ENCODE data around the gene FUCA1. TPM values are rescaled to one million over a fixed set of nuclear protein-coding genes. Genes with fewer than 3 reads are reported as not detected.

The FUCA1 gene
- total RNA-seq, 1 experiment from 2014 or later: 14.3 TPM

DNA sequence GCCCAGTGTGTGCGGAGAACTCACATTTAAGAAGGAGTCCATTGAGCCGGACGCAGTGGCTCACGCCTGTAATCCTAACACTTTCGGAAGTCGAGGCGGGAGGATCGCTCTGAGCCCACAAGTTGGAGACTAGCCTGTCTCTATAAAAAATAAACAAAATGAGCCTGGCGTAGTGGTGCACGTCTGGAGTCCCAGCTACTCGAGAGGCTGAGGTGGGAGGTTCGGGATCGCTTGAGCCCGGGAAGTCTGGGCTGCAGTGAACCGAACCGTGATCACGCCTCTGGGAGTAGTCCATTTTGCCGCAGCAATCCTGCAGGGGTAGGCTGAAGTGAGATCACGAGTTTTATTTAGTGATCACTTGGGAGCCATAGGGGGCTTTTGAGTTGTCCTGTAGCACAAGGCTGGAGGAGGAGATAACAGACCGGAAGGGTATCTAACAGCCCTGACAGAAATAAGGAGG is 497 bp upstream of the FUCA1 start:
- intact Hi-C loops (cut with micrococcal nuclease; ENCODE audit: unreplicated experiment): no loop called here
- H3K9me3 ChIP-seq (ENCODE audit: control insufficient read depth, insufficient read depth, low read depth, low read length): no peaks in the 10 kb centered on the region
- in situ Hi-C loops (cut with HindIII; ENCODE audit: low pct_unique_long_range_greater_than_20kb, low sequenced_read_pairs): no loop called here
- H3K27me3 ChIP-seq (ENCODE audit: control insufficient read depth, insufficient read depth, low read length): no peaks in the 10 kb centered on the region
- no TSS peak for BruUV-seq (replicated peaks)
- peak overlapping the region; percentile 66 to 71 for H3K4me3 ChIP-seq (ENCODE audit: low read depth in 2 of 2, low read length in 2 of 2)
- POLR2A ChIA-PET: no interaction called here
- CTCF ChIA-PET: no interaction called here
- DNase-seq (ENCODE audit: low read depth, low spot score) (no peak), ATAC-seq (peak; percentile 58)
- no peak for TF ChIP-seq SIN3A (IDR thresholded peaks at IDR 0.05; ENCODE audit: borderline replicate concordance, insufficient read depth, low read depth, low read length)
- TF ChIP-seq, protein P1, sequence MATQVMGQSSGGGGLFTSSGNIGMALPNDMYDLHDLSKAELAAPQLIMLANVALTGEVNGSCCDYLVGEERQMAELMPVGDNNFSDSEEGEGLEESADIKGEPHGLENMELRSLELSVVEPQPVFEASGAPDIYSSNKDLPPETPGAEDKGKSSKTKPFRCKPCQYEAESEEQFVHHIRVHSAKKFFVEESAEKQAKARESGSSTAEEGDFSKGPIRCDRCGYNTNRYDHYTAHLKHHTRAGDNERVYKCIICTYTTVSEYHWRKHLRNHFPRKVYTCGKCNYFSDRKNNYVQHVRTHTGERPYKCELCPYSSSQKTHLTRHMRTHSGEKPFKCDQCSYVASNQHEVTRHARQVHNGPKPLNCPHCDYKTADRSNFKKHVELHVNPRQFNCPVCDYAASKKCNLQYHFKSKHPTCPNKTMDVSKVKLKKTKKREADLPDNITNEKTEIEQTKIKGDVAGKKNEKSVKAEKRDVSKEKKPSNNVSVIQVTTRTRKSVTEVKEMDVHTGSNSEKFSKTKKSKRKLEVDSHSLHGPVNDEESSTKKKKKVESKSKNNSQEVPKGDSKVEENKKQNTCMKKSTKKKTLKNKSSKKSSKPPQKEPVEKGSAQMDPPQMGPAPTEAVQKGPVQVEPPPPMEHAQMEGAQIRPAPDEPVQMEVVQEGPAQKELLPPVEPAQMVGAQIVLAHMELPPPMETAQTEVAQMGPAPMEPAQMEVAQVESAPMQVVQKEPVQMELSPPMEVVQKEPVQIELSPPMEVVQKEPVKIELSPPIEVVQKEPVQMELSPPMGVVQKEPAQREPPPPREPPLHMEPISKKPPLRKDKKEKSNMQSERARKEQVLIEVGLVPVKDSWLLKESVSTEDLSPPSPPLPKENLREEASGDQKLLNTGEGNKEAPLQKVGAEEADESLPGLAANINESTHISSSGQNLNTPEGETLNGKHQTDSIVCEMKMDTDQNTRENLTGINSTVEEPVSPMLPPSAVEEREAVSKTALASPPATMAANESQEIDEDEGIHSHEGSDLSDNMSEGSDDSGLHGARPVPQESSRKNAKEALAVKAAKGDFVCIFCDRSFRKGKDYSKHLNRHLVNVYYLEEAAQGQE (IDR thresholded peaks at IDR 0.05; ENCODE audit: insufficient read depth in 1 of 2, low read depth in 2 of 2, low read length in 1 of 2): no peak
- no peak for TF ChIP-seq POLR2AphosphoS5 (IDR thresholded peaks at IDR 0.05; ENCODE audit: low read depth, low read length)
- no peak for TF ChIP-seq TCF7L2 (IDR thresholded peaks at IDR 0.05; ENCODE audit: low read depth, low read length)
- TF ChIP-seq, protein P2, sequence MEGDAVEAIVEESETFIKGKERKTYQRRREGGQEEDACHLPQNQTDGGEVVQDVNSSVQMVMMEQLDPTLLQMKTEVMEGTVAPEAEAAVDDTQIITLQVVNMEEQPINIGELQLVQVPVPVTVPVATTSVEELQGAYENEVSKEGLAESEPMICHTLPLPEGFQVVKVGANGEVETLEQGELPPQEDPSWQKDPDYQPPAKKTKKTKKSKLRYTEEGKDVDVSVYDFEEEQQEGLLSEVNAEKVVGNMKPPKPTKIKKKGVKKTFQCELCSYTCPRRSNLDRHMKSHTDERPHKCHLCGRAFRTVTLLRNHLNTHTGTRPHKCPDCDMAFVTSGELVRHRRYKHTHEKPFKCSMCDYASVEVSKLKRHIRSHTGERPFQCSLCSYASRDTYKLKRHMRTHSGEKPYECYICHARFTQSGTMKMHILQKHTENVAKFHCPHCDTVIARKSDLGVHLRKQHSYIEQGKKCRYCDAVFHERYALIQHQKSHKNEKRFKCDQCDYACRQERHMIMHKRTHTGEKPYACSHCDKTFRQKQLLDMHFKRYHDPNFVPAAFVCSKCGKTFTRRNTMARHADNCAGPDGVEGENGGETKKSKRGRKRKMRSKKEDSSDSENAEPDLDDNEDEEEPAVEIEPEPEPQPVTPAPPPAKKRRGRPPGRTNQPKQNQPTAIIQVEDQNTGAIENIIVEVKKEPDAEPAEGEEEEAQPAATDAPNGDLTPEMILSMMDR (IDR thresholded peaks at IDR 0.05): no peak; the same call in 1 of the 2 replicates
- no peaks in the 10 kb centered on the region for H3K36me3 ChIP-seq (ENCODE audit: control insufficient read depth, insufficient read depth, low read length)
- H3K27ac ChIP-seq (ENCODE audit: low read length): peak overlapping the region; percentile 30
- peaks cover 11% of the 10 kb centered on the region; the same call in 1 of the 2 replicates for H3K4me1 ChIP-seq (ENCODE audit: control insufficient read depth, insufficient read depth, low read length)

DNA sequence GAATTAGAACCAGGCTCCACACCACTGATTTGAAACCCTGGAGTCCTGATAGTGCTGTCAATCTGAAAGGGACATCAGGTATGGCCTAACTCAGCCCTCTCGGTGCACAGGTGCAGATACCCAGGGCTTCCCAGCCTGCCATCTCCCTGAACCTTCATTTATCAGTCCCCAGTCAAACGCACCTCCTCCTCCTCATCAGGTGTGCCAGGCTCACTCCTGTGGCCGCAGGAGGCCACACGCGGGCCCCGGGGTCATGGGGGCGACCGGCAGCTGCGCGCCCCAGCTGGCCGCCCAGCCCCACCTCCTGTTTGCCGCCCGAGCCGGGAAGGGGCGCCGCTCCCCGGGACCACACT is 572 bp downstream of the FUCA1 start:
- CTCF ChIA-PET: interaction anchor here (1.2 kb wide), 1 partner anchor 49 kb away, joined by 4 read pairs; no protein-coding TSS in a partner anchor
- Histone ChIP-seq H3K27ac (ENCODE audit: low read length) (peak overlapping the region; percentile 48; the same call in 1 of the 2 replicates), H3K4me3 (ENCODE audit: low read depth in 2 of 2, low read length in 2 of 2) (peak overlapping the region; percentile 66 to 71), H3K9me3 (ENCODE audit: control insufficient read depth, insufficient read depth, low read depth, low read length) (no peaks in the 10 kb centered on the region), H3K4me1 (ENCODE audit: control insufficient read depth, insufficient read depth, low read length) (peaks cover 11% of the 10 kb centered on the region; the same call in 1 of the 2 replicates), H3K36me3 (ENCODE audit: control insufficient read depth, insufficient read depth, low read length) (no peaks in the 10 kb centered on the region), H3K27me3 (ENCODE audit: control insufficient read depth, insufficient read depth, low read length) (no peaks in the 10 kb centered on the region)
- no peak for DNase-seq (ENCODE audit: low read depth, low spot score)
- TF ChIP-seq, protein P1 (IDR thresholded peaks at IDR 0.05; ENCODE audit: insufficient read depth in 1 of 2, low read depth in 2 of 2, low read length in 1 of 2): no peak
- TF ChIP-seq, protein P2 (IDR thresholded peaks at IDR 0.05): no peak
- TF ChIP-seq POLR2AphosphoS5 (IDR thresholded peaks at IDR 0.05; ENCODE audit: low read depth, low read length) (no peak), SIN3A (IDR thresholded peaks at IDR 0.05; ENCODE audit: borderline replicate concordance, insufficient read depth, low read depth, low read length) (no peak), TCF7L2 (IDR thresholded peaks at IDR 0.05; ENCODE audit: low read depth, low read length) (no peak)
- peak; percentile 38 for ATAC-seq
- in situ Hi-C loops (cut with HindIII; ENCODE audit: low pct_unique_long_range_greater_than_20kb, low sequenced_read_pairs): no loop called here
- no TSS peak for BruUV-seq (replicated peaks)
- intact Hi-C loops (cut with micrococcal nuclease; ENCODE audit: unreplicated experiment): no loop called here
- POLR2A ChIA-PET: no interaction called here
